ENCODE data around the gene ZXDC.

ZXDC gene

DNA sequence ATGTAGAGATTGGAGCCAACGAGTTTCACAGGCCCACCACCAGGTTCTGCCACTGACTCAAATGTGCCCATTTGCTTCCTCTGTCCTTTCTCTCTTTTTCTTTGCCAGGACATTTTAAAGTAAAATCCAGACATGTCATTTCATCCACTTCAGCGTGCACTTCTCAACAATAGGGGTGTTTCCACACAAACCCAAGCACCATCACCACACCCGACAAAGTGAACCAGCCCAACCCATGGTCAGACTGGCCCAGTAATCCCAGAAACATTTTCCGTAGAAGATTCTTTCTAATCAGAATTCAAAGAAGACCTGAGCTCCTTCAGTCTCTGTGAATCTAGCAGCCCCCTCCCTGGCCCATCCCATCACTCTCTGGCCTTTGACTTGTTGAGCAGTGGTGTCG lies 67.6 kb downstream of the ZXDC start:
- no peak for DNase-seq

DNA sequence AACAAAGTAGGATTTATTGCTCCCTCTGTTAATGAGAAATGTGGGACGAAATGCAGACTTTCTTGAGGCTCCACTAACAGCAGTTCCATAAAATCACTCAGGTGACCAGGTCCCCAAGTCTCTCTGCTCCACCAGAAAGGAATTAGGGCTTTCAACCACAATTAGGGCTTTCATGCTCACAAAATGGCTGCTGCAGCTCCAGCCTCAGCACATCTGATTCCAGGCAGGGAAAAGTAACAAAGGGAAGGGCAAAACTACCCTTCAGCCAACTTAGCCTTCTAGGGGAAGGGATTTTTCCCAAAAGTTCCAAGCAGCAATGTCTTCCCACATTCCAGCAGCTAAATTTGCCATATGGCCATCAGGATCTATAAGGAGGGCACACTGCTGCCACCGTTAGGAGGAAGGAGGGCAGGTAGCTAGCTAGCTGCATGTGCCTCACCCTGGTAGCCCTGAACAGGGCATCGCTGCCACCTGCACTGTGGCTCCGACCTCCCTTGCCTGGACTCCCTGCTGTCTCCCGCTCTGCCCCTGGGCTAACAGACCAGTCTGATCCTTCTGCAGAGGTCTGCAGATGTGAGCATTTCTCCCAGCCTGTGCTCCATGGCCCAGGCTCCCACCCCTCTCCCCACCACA lies 68.2 kb downstream of the ZXDC start:
- DNase-seq: no peak

DNA sequence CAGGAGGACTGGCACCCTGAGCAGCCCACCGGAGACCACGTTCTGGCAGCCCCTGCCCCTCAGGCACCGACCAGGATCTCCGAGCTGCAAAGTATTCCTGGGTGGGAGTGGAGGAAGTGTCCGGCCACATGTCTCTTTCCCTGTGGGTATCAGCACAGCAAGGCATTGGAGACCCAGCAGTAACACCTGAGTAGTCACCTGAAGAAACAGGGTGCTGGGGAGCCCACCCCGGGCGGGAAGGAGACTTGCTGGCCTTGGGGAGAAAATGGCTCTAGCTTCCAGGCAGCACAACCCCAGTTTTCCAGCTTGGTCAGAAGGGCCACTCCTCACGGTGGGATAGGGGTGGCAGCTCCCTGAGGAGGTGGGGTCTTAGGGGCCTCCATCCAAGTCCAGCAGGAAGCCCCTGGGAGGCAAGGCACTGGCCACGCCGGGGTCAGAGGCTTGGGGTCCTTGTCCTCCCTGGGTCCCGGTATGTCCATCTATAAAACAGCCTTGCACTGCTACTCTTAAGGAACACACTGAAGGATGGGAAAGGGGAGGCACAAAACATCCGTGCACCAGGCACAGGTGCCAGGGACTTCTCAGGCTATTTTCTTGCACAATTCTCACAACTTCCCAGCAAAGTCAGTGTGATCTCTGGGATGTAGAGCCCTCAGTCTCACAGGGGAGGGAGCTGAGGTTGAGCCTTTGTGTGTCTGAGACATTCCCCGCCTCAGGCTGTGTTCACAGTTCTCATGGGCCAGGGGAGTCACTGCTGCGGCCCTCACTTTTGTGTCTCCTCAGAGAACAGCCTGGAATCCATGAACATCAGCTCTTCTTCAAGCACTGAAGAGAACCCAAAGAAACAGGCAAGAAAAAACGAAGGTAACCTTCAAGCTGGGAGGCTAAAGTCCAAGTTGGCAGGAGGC lies 69.0 kb downstream of the ZXDC start:
- DNase-seq: no peak

DNA sequence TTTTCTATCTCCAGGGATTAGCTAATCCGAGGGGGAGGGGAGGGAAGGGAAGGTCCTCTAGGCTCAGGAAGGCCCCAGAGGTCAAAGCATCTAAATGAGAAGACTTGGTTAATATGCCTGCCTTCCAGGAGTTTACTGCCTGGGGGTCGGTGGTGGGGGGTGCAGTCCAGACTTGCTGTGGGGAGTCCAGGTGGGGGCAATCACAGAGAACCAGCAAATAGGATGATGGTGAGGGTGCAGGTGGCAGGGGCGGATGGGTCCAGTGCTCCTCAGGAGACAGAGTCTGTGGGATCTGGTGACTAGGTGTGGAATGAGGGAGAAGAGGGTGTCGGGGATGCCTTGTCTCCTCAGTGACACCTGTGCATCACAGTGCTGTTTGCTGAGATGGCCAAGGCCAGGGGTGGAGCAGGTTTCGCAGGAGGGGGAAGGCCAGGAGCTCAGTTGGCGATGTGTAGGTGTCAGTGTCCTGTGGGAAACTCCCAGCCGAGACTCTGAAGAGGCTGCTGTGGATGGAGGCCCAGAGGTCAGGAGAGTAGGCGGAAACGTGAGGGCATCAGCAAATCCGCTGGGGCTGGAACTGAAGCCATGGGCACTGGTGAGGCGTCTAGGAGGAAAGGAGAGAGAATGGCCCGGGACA lies 72.9 kb downstream of the ZXDC start:
- DNase-seq: no peak

DNA sequence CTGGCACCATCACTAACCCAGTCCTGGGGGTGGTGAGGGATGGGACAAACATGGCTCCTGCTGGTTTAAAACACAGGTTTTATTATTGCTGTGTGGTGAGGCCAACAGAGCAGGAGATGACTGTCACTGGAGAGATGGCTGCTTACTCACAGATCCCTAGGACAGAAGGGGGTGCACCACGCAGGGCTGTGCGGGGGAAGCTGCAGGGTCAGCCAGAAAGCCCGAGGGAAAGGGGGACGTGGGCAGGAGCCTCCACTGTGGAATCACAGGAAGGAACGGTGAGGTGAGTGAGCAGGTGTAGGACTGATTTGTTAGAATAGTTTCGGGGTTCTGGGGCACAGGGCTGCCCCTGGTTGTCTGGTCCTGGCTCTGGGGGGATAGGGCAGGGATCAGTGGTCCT lies 73.5 kb downstream of the ZXDC start:
- no peak for DNase-seq

DNA sequence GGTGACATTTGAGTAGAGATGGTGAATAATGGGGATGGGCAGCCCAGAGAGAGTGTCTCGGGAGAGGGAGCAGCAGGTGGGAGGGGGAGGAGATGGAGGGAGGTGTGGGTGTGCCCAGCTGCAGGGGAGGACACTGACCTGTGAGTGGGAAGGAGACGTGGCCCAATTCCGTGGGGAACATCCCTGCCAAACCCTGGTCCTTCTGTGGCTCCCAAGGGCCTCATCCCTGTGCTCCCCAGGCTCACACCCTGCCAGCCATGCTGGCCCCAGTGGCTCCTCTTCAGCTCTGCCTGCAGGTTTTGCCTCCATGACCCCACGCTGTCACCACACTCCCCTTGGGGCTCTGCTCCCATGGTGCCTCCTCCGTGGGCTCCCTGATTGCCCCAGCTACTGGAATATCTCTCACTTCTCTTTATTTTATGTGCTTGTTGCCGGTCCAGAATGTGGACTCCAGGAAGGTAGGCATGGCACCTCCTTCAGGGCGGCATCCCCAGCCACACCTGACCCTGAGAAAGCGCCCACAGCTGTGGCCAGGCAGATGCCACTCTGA lies 74.0 kb downstream of the ZXDC start:
- DNase-seq: no peak

DNA sequence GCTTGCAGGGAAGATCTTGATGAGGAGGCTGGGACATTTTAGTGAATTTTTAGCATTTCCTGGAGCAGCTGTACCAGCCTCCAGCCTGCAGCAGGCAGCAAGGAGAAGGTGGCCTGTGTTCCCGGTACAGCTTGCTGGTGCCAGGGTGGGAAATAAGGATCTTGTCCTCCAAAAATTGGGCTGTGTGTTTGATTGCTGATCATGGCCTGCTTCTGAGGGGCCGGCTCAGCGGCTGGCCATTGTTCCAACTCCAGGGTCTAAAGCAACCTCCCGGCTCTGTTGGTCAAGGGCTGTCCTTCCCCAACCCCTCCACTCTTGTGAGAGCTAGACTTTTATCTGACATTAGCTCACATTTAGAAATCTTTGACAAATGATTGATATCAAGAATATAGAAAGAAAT lies 75.9 kb downstream of the ZXDC start:
- no peak for DNase-seq

DNA sequence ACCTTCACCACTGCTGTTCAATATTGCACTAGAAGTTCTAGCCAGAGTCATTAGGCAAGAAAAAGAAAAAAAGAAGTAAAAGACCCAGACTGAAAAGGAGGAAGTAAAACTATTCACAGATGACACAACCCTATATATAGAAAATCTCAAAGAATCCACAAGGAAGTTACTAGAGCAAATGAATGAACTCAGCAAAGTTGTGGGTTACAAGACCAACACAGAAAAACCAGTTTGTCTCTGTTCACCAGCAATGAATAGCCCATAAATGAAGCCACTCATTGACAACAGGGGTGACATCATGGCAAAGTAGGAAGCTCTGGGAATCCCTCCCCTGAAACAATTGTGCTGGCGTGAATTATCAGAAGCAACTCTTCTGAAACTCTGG lies 76.3 kb downstream of the ZXDC start:
- no peak for DNase-seq

DNA sequence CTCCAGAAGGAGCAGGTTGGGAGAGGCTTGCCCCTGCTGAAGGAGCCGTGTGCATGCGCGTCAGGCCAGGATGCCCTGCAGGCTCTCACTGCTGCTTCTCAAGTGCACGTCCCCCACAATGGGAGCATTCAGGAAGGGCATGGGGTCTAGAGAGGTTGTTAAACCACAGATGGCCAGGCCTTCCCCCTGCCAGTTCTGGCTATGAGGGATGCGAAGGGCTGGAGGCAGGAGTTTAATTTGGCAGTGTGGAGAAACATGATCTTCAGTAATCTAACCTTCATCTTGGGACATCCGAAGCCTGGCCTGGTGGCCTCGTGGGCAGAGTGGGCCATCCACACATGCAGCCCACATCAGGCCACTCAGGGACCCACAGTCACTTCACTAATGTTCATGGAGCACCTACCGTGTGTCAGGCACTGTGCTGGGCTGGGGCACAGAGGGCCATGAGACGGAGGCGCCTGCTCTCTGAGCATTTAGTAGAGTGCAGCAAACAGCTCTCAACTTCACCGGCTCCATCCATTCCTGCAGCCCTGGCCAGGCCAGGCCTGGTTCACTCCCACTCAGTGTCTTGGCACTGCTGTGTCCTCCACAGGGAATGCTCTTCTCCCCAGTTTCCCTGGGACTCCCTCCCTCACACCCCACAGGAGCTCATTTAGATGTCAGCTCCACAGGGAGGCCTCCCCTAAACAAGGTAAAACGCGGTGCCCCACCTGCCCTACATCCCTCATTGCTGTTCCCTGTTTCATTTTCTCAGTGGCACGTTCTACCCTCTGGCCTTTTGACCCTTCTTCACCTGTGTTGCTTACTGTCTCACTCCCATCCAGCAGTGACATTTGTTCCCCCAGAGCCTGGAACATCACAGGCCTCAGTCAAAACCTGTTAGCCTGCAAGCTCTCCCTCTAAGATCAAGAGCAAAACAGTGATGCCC lies 77.0 kb downstream of the ZXDC start:
- no peak for DNase-seq

DNA sequence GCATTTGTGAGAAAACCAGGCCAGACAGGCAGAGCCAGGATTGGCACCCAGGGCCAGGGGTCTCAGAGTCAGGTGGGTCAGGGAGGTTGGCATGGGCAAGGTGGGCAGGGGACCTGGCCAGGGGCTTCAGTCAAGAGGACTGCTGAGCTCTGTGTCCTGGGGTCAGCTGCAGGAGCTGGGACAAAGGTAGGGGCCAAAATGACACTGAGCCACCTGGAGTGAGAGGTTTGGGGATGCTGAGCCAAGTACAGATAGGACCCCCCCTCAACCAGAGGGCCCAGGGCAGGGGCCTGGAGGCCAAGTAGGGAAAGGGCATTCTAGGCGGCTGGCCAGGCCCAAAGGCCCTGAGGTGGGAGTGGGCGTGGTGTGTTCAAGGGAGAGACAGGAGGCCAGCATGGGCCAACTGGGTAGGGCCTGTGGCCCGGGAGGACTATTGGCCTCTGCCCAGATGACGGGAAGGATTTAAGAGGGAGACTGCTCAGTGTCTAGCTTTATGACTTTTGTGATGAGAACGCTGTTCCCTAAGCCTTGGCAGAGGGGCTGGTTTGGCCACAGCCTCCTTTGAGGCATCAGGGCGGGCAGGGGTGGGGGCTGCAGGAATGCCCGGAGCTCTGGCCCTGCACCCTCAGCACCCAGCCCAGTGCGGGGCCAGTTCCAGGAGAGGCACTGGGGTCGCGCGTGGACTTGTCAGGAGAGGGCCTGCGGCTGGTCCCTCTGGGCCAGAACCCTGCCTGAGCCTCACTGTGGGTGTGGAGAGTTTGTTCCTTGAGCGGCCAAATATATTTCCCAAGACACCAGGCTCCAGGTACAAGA lies 77.9 kb downstream of the ZXDC start:
- no peak for DNase-seq

DNA sequence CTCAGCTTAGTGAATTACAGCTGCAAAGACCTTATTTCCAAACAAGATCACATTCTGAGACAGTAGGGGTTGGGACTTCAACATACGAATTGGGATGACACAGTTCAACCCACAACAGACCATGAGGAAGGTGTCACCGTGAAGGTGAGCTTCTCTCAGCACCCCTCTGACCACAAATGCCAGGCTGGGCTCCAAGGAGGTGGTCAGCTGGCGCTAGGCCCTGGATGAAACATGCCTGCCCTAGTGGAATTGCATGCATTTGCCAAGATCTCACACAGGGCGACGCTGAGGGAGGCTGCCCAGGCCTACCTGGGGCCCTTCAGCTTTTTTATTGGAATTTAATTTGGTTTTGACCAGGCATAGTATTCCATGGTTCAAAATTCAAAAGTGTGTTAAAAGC lies 79.2 kb downstream of the ZXDC start:
- DNase-seq: no peak

DNA sequence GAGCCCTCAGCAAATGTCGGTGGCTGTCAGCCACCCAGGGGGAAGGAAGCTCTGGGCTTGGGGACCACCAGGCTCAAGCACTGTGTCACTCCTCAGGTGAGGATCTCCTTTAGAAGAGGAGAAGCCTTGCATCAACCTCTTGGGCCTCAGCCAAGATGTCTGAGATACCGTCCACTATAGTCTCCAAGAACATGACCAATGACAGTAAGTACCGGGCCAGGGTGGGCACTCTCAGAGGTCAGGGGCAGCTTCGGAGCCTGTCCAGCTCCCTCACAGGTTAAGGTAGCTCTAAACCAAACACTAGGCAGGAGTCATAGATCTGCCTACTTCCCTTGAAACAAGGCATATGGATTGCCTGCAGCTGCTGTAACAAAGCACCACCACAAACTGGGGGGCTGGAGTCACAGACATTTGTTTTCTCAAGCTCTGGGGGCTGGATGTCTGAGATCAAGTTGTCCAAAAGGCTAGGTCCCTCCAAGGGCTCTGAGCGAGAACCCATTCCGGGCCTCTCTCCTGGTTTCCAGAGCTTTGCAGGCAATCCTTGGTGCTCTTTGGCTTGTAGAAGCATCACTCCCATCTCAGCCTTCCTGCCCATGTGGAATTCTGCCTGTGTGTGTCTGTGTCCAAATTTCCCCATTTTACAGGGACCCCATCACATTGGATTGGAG lies 79.7 kb downstream of the ZXDC start:
- DNase-seq: no peak

DNA sequence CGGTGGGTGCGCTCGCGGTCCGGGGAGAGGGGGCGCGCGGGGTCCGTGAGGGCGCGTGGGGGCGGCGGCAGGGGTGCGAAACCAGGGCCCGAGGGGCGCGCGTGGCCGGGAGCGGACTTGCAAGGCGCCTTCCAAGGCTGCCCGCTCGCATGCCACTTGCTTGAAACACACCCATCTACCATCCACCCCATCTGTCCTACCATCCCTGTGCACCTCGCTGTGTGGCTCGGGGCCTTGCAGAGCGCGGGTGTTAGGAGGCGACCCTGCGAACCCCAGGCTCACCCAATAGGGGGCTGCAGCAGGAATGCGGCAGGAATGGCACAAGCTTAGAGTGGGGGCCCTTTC lies 80.7 kb downstream of the ZXDC start:
- DNase-seq: no peak

DNA sequence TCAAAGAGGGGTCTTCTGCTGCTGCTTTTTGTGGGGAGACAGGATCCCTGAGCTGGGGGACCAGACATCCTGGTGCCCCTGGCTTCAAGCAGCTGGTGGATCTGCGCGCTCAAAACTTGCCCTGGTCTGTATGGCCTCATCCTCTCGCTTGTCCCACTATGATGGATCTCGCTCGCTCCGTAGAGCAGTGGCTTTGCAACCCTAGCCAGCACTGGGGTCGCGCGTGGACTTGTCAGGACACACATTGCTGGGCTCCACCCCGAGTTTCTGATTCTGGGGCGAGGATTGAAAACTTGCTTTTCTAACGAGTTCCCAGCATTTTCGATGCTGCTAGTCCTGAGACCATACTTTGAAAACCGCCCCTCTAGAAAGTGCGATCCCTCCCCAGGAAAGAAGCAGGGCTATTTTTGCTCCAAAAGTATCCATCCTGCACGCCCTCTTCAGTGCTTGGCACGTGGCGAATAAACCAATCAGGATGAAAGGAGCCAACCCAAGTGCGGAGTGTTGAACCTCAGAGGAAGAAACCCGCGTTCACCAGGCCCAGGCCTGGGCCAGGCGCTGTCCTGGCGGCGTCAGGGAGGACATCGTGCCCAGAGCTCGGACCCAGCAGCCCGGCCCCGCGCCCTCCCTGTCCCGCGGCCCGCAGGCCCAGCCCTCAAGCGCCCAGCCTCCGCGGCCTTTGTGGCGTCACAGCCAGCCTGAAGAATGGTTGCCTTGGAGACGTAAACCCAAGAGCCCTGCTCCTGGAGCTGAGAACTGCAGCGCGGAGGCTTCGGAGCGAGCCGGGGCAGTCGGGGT lies 81.3 kb downstream of the ZXDC start, which contains the start of gene CFAP100:
Gene CFAP100 (plus strand): TSS at position 731 of the 798 bp plus-strand sequence. CDS start 1,092 bp downstream, outside the sequence.
- no peak for DNase-seq

DNA sequence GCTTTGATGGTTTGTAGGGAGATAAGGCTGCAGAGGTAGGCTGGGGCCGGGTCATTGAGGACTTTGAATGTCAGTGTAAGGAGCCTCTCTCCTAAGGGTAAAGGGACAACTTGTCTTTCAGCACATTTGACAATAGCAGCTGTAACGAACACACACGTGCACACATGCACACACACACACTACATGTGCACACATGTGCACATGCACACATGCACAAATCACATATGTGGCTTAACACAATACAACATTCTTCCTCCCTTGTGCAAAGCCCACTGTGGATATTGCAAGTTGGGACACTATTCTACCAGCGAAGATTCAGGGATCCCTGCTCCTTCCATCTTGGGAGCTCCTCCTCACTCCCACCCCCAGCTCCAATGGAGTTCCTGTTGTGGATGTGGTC lies 82.1 kb downstream of the ZXDC start:
- no peak for DNase-seq

DNA sequence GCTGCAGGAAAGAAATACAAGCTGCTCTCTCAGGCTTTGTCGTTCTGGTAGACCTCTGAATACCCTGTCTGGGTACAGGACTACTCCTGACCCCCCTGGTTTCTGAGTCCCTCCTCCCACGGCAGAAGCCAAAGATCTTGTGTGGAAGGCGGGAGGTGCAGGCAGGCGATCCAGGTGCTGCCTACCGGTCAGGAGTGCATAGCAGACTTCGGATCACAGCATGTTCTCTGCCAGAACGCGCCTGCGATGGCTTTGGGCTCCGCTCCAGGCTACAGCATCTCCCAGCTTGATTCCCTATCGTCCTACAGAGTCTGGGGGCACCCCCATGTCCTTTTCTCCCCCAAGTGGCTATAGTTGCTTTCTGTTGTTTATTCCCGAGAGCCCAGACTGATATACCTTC lies 83.4 kb downstream of the ZXDC start:
- DNase-seq: no peak

DNA sequence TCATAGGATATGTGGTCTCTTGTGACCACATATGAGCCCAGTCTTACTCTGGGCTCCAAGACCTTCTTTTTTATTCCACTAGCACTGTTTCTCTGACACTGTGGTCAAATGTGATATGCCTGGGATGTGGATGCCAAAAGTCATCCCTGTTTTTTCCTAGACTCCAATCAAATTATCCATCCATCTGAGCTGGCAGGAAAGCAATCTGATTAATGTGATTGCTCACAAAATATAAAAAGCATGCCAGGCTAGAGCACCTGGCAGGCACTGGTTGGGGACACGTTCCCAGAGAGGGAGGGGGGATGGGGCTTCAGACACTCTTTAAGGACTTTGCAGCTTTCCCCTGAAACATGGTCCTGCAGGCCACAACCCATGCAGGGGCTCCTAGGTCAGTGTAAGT lies 84.1 kb downstream of the ZXDC start:
- DNase-seq: no peak

DNA sequence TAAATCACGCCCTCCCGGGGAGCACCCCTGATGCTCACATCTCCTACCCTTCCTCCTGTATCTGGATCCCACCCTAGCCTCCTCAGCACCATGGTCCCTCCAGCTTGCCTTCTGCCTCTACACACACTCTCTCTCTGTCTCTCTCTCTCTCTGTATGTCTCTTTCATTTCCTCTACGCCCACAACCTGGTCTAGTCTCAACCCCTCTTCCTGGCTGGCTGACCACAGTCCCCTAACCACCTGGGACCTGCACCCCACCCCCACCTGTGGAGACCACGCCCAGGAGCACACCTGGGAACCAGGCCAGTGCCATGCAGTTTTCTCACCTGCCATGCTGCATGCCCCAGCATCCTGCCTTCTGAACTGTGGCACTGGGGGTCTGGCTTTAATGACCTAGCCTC lies 84.9 kb downstream of the ZXDC start:
- DNase-seq: no peak

DNA sequence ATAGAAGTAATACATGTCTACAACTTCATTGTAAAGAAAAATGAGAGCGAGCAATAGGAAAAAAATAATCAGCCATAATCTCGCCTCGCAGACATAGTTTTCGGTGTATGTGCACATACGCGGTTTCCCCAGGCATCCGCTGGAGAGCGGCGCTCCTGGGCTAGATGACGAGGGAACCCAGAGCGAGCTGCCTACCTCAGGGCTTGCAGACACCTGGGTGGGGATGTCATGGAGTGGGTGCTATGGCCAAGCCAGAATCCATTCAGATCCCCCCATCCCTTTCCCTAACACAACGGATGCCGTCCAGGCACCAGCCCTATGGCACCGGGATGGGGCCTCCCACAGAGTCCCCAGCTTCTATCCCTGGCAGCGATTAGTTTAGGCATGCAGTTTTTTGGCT lies 85.5 kb downstream of the ZXDC start:
- DNase-seq: no peak

DNA sequence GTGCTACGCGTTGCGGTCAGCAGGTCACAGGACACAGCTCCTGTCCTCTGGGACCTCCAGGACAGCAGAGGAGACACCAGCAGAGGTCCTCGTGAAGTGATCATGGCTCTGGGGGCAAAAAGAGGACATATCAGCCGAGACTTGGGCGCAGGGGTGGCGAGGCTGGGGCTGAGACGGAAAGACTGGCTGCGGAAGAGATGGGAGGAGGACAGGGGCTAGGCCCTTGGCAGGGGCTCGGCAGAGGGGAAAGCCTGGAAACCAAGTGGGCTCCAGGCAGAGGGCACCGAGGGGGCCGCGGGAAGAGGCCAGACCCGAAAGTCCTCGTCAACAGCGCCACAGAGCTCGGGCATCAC lies 85.9 kb downstream of the ZXDC start:
- DNase-seq: no peak
